ENCODE results near the gene TRAF2.
A peak's percentile ranks its signal among the peaks of the same experiment; 100 is the strongest.

TRAF2 gene

GRCh38 chr9:136882109-136882946, 4.0 kb upstream of the TRAF2 start:
- TF ChIP-seq FOXP2 (optimal IDR thresholded peaks at IDR 0.05; ENCODE audit: borderline replicate concordance, extremely low read depth, extremely low read length, insufficient read depth) (peak; percentile 29), TAF1 (IDR thresholded peaks at IDR 0.05; ENCODE audit: borderline replicate concordance, insufficient read depth, low read length) (no peak), REST (IDR thresholded peaks at IDR 0.05; ENCODE audit: insufficient read depth in 1 of 2, low read depth in 2 of 2, low read length in 2 of 2) (no peak)

GRCh38 chr9:136886610-136887597, 588 bp downstream of the TRAF2 start:
- peak; percentile 12 for TF ChIP-seq FOXP2 (optimal IDR thresholded peaks at IDR 0.05; ENCODE audit: borderline replicate concordance, extremely low read depth, extremely low read length, insufficient read depth)
- no peak for TF ChIP-seq TAF1 (IDR thresholded peaks at IDR 0.05; ENCODE audit: borderline replicate concordance, insufficient read depth, low read length)

- TF ChIP-seq FOXP2 (optimal IDR thresholded peaks at IDR 0.05; ENCODE audit: borderline replicate concordance, extremely low read depth, extremely low read length, insufficient read depth), result no peak
- no peak for TF ChIP-seq SIN3A (IDR thresholded peaks at IDR 0.05; ENCODE audit: borderline replicate concordance, insufficient read depth, low read length)
- TF ChIP-seq POLR2AphosphoS5 (IDR thresholded peaks at IDR 0.05; ENCODE audit: low read depth, low read length), result no peak
- no peak for TF ChIP-seq TAF1 (IDR thresholded peaks at IDR 0.05; ENCODE audit: borderline replicate concordance, insufficient read depth, low read length)
- TF ChIP-seq REST (IDR thresholded peaks at IDR 0.05; ENCODE audit: insufficient read depth in 1 of 2, low read depth in 2 of 2, low read length in 2 of 2), result no peak
Observed at GRCh38 chr9:136888454-136888853, 2.1 kb downstream of the TRAF2 start.

- no peak for TF ChIP-seq TAF1 (IDR thresholded peaks at IDR 0.05; ENCODE audit: borderline replicate concordance, insufficient read depth, low read length)
- no peak for TF ChIP-seq FOXP2 (optimal IDR thresholded peaks at IDR 0.05; ENCODE audit: borderline replicate concordance, extremely low read depth, extremely low read length, insufficient read depth)
- no peak for TF ChIP-seq REST (IDR thresholded peaks at IDR 0.05; ENCODE audit: insufficient read depth in 1 of 2, low read depth in 2 of 2, low read length in 2 of 2)
- no peak for TF ChIP-seq POLR2AphosphoS5 (IDR thresholded peaks at IDR 0.05; ENCODE audit: low read depth, low read length)
- no peak for TF ChIP-seq SIN3A (IDR thresholded peaks at IDR 0.05; ENCODE audit: borderline replicate concordance, insufficient read depth, low read length)
Observed at GRCh38 chr9:136889858-136890257, 3.5 kb downstream of the TRAF2 start.

GRCh38 chr9:136890661-136891060, 4.3 kb downstream of the TRAF2 start:
- TF ChIP-seq REST (IDR thresholded peaks at IDR 0.05; ENCODE audit: insufficient read depth in 1 of 2, low read depth in 2 of 2, low read length in 2 of 2), result no peak
- TF ChIP-seq POLR2AphosphoS5 (IDR thresholded peaks at IDR 0.05; ENCODE audit: low read depth, low read length), result no peak
- no peak for TF ChIP-seq FOXP2 (optimal IDR thresholded peaks at IDR 0.05; ENCODE audit: borderline replicate concordance, extremely low read depth, extremely low read length, insufficient read depth)
- no peak for TF ChIP-seq SIN3A (IDR thresholded peaks at IDR 0.05; ENCODE audit: borderline replicate concordance, insufficient read depth, low read length)
- no peak for TF ChIP-seq TAF1 (IDR thresholded peaks at IDR 0.05; ENCODE audit: borderline replicate concordance, insufficient read depth, low read length)
